Femur (tissue), 1 donor: Measurements from ENCODE around the gene MICAL2.

ENCODE experiments used
- DNase-seq: peaks from one replicate; pipeline ENCODE4 v3.0.0-alpha.2; 2017

MICAL2 gene

DNA sequence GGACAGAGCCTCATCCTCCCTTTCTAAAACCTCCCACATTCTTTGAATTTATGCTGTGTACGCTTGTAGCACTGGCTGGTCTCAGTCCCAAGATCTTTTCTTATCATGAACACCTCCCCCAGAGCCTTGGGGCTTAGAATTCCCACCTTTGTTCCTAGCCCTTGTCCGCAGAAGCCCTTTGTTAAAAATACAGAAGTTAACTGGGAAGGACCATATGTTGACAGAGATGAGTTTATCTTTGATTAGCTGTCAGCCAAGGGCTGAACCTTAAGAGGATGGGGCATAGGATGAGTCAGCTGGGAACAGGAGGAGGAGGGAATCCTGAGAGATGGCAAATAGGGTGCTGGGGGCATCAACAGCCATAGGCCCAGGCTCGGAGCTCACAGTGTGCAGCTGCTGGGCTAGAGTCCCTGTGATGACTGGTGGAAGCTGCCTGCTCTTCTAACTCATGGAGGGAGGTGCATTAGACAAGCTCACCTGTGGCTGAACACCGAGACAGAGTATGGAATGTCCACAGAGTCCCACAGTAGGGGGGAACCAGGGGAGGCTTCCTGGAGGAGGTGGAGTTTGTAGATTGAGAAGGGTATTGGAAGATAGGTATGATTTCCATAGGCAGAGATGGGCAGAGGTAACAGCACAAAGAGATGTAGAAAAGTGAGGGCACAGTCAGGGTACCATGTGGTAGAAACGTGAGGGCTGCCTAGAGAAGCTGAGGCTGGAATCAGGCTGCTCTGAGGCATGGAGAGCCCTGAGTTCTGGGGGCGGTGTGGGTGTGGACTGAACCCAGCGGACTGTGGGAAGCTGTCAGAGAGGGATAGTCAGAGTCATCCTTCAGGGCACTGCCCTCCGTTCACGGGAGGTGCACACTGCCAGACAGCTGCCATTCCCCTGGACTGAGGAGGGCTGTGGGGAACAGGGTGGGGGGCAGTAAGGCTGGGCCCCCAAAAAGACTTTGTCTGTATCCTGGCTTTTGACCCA is 9.9 kb downstream of the MICAL2 start:
- DNase-seq = no peak

DNA sequence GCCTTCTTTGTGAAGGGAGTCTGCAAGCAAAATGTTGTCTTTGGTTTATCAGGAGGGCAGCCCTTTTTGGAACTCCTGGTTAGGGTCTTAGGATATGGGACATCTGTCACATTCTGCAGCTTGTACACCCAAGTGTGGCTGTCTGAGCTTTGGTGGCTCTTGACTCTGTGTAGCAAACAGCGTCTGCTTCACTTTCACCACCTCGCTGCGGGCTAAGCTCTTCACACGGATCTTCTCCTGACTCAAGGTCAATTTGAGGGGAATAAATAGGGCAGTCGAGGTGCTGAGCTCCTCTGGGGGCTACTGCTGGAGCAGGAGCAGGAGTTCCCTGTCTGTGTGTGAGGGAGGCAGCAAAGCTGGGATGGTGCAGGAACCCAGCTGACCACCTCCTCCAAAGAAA is 10.6 kb downstream of the MICAL2 start:
- no peak for DNase-seq

- no peak for DNase-seq
These were observed 11.1 kb downstream of the MICAL2 start for GRCh38 chr11:12121517-12121916.

- no peak for DNase-seq
These were observed 11.7 kb downstream of the MICAL2 start for GRCh38 chr11:12122083-12122482.

DNA sequence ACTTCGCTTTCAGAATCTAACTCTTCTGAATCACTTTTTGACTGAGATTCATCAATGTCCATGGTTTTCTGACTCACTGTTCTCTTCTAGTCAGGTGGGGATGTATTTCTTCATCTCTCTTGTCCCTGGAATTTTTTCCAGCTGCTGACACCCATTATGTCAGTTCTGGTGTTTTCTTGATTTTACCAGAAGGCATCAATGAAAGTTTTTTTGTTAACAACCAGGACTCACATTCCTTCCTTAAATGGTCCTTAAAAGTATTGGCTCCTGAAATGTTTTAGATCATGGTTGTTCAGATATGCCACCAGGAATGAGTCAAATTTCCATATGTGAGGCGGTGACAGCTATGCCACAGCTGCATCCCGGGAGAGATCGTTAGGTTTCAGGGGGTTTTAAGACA is 12.9 kb downstream of the MICAL2 start:
- no peak for DNase-seq

GRCh38 chr11:12123799-12124198 is 13.4 kb downstream of the MICAL2 start:
- no peak for DNase-seq

DNA sequence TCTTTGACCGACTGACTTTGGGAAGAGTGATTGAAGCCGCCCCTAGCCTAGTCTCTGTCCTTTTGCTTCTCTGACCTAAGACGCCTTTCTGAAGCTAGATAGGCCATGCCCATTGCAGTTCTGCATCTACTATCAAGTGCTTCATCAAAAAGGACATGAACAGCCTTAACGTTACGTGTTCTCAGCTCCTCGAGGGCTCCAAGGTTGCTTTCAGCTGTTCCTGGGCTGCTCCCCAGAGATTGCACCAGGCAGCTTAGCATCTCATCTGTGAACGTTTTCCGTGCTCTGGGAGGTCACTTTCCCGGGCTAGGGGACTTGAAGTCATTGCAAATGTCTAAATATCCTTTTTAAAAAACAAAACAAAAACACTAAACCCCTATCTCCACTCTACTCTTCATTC is 13.9 kb downstream of the MICAL2 start:
- DNase-seq = no peak

GRCh38 chr11:12125609-12126149 is 15.3 kb downstream of the MICAL2 start:
- DNase-seq = no peak

GRCh38 chr11:12126344-12127019 is 16.1 kb downstream of the MICAL2 start:
- DNase-seq = no peak

DNA sequence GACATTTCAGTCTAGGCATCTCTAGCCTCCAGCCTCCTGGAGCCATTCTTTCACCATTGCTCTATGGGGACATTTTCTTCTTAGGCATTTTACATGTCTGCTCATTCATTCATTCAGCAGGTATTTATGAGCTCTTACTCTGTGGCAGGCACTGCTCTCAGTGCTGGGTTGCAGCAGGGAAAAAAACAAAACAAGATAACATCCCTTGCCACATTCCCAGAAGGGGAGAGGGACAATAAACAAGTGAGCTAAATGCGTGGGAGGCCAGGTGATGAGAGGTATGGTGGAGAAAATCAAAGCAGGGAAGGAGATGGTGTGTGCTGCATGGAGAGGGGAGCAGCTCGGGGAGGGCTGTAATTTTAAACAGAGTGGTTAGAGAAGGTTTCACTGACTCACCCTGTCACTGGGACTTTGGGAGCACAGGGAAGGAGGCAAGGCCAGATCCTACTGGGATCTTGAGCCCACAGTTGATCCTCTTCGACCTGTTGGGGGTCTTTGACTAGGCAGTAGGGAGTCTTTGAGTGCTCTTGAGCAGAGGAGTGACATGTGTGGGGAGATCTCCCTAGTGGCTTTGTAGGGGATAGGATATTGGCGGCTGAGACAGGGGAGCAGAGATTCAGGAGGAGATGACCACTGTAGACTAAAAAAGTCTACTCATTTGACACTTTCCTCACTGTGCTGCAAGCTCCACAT is 17.0 kb downstream of the MICAL2 start:
- no peak for DNase-seq

- DNase-seq = no peak
These were observed 17.9 kb downstream of the MICAL2 start for GRCh38 chr11:12128301-12128751.

DNA sequence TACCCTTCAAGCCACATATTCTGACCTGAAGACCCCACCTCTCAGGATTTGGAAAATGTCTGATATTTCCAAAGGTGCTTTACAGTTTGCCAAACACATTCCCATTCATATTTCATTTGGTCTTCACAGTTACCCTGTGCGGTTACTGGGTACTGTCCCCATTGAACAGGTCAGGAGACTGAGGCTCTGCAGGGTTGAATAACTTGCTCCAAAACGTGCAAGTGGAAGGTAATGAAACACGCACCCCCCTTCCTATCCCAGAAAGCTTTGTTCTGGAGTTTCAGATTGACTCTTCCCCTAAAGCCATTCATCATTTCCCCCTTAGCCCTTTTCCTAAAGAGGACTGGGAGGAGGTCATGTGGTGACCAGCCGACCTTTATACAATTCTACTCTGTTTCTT is 18.8 kb downstream of the MICAL2 start:
- no peak for DNase-seq

DNA sequence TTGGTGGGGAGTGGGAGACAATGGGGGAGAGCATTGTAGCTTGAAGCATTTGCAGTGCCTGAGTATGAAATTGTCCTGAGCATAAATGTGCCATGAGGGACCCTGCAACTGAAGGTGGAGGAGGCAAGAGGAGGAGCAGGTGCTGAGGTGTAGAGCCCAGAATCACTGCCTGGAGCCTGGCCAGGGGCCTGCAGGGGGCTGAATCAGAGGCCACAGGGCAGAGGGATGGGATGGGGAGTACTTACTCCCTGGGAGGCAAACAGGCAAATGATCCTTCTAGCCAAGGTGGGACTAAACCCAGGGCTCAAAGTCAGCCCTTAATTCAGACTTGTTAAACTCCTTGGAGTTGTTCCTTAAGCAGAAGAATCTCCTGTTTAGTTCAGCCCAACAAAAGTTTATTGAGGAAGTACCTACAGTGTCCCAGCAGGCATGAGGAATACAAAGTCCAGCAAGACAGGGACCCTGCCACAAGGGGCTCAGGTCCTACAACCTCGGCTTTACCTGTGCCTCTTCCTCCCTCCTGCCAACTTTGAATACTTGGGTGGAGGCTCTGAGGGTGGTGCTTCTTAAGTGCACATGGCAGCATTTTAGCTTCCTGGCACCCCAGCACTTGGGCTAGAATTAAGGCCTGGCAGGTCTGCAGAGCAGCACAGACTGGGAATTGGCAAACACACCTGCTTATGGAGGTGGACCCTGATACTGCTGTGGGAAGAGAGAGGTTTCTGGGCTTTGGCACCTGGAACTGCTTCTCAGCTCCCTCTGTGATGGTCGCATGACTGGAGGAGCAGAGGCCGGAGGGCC is 20.0 kb downstream of the MICAL2 start:
- DNase-seq = no peak

DNA sequence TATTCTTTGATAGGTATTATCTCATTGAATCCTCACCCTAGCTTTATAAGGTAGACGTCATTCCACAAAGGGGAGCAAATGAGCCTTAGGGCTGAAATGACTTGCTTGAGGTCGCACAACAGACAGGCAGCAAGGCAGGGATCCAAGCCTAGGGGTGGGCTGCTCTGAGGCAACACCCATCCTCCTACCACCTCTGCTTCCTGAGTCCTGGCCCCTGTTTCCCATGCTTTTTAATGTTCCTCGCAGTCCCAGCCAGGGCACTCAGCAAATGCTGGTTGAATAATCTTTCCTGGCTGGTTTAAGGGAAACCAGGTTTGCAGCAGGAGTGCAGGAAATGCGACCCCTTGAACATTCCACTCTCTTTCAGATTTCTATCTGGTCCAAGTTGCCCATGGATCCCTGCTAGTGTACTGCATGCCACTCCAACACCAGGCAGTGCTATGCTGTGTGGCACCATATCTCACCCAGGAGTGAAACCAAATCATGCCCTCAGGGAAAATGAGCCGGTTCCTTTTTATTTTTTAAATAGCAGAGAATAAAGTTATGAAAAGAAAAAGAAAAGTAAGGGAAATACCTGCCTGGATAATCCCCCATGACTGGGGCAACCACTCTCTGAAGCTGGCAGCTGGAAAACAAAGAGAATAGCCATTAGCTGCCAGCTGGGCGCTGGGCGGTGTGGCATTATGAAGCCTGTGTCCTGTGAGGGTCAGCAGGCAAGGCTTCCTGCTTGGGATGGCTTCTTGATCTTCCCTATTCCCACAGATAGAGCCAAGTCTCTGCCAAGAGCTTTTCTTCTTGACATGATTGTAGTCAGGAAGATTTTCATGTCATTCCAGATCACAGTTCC is 21.8 kb downstream of the MICAL2 start:
- no peak for DNase-seq

DNA sequence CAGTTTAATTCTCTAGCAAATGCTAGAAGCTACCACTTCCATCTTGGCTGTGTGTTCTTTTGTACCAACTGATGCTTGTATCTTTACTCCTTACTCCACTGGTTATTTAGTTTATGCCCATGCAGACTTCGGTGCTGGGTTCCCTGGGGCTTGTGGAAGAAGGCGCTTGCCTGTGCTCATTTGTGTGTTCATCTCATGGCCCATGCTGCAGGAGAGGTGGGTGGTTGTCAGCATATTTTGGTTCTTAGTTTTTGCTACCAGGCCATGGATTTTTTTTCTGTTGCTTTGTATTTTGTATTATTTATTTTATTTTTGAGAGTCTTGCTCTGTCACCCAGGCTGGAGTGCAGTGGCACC is 22.4 kb downstream of the MICAL2 start:
- no peak for DNase-seq

GRCh38 chr11:12133547-12134235 is 23.3 kb downstream of the MICAL2 start:
- DNase-seq = no peak

DNA sequence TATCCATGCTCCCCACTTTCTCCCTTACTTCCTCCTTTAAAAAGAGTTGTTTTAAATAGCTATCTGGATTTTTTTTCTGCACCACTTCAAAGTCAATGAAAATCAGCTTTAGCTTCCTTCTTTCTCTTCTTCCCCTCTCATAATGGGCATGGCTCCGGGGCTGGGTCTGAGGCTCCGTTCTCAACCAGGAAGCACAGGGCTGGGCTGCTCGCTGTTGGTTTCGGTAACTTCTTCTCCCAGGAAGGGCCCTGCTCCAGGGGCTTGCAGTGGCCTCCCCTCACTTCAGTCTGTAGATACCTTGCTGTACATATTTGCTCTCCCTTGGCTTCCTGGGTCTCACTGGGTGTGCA is 23.8 kb downstream of the MICAL2 start:
- DNase-seq = no peak

GRCh38 chr11:12135185-12135584 is 24.8 kb downstream of the MICAL2 start:
- no peak for DNase-seq

GRCh38 chr11:12137005-12137690 is 26.8 kb downstream of the MICAL2 start:
- no peak for DNase-seq
